Vagina (tissue), 2 donors: Measurements from ENCODE around the gene RBM8A.

Experiments used
- CTCF ChIP-seq, 3 experiments: fragments of 450-650 bp in 2 of 3; fragments of 200-600 bp in 1 of 3; sonication (generic) in 1 of 3; IDR thresholded peaks; one replicate each; pipeline ENCODE4 v1.5.1; 2017 to 2019; ENCODE audit warnings: antibody characterized with exemption in 3 of 3, mild to moderate bottlenecking in 2 of 3, moderate library complexity in 2 of 3
- POLR2A ChIP-seq, 2 donors: fragments of 450-650 bp; IDR thresholded peaks; one replicate each; pipeline ENCODE4 v1.6.1; 2017; ENCODE audit warnings: antibody characterized with exemption in 2 of 2, mild to moderate bottlenecking in 2 of 2, moderate library complexity in 2 of 2
- POLR2AphosphoS5 ChIP-seq, 2 donors: sonication (generic); formaldehyde crosslinking; IDR thresholded peaks; one replicate each; pipeline ENCODE4 v1.9.0; 2017; ENCODE audit warnings: antibody characterized with exemption in 2 of 2, mild to moderate bottlenecking in 2 of 2, low read depth in 1 of 2; ENCODE audit not compliant: insufficient read depth in 1 of 2

DNA sequence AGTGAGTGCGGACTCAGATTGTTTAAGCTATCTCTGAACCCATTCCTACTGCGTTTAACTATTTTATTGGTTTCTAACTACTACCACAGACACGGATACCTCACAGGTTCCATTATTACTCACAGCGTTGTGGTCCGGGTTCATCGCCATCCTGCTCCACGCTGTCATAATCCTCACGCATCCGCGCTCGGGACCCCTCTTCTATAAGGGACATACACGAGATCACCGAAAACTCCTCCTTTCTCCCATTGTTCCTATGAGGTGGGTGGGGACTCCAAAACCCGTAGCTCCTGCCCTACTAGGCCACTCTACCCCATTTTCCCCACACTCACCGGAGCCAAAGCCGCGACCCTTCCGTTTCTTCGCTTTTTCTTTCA lies 610 bp downstream of the RBM8A start:
- TF ChIP-seq CTCF (IDR thresholded peaks at IDR 0.05) (no peak), POLR2AphosphoS5 (IDR thresholded peaks at IDR 0.05; ENCODE audit: insufficient read depth in 1 of 2, low read depth in 1 of 2) (no peak), POLR2A (IDR thresholded peaks at IDR 0.05) (no peak)
